Suprapubic skin (tissue), 4 donors: Measurements from ENCODE around the gene LAT.

Experiments used
- EP300 ChIP-seq: sonication (generic); formaldehyde crosslinking; IDR thresholded peaks from one replicate; pipeline ENCODE4 v1.6.1; 2017; ENCODE audit warnings: antibody characterized with exemption
- POLR2A ChIP-seq, 2 donors: fragments of 450-650 bp; IDR thresholded peaks; one replicate each; pipeline ENCODE4 v1.6.1; 2017; ENCODE audit warnings: antibody characterized with exemption in 2 of 2, mild to moderate bottlenecking in 2 of 2, moderate library complexity in 2 of 2
- POLR2AphosphoS5 ChIP-seq, 3 donors: sonication (generic); formaldehyde crosslinking; IDR thresholded peaks; one replicate each; pipeline ENCODE4 v1.6.1; 2017; ENCODE audit warnings: antibody characterized with exemption in 3 of 3
- TF ChIP-seq, protein P1 (sequence below), 2 donors: fragments of 200-600 bp in 1 of 2; fragments of 450-650 bp in 1 of 2; sonication (generic) in 1 of 2; IDR thresholded peaks; one replicate each; pipeline ENCODE4 v1.5.1; 2016 to 2019; ENCODE audit warnings: antibody characterized with exemption in 2 of 2, mild to moderate bottlenecking in 1 of 2, moderate library complexity in 1 of 2

DNA sequence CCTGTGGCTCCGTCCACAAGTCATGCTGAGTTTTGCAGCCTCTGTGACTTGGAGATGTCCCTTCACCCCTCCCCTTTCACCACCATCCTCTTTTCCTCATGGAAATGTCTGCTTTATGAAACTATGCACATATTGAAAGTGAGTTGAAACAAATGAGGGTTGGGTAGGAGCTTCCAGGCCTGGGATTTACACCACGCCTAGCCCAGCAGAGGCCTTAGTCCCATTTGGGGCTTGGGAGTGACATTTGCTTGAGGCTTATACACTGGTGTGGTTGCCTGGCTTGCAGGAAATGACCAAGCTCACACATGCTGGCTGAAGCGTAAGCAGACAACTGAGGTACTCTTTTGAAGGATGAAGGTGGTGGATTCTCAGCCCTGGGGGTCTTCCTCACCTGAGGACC, 20.8 kb upstream of the LAT start:
- no peak for TF ChIP-seq EP300
- TF ChIP-seq, protein P1, sequence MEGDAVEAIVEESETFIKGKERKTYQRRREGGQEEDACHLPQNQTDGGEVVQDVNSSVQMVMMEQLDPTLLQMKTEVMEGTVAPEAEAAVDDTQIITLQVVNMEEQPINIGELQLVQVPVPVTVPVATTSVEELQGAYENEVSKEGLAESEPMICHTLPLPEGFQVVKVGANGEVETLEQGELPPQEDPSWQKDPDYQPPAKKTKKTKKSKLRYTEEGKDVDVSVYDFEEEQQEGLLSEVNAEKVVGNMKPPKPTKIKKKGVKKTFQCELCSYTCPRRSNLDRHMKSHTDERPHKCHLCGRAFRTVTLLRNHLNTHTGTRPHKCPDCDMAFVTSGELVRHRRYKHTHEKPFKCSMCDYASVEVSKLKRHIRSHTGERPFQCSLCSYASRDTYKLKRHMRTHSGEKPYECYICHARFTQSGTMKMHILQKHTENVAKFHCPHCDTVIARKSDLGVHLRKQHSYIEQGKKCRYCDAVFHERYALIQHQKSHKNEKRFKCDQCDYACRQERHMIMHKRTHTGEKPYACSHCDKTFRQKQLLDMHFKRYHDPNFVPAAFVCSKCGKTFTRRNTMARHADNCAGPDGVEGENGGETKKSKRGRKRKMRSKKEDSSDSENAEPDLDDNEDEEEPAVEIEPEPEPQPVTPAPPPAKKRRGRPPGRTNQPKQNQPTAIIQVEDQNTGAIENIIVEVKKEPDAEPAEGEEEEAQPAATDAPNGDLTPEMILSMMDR (IDR thresholded peaks at IDR 0.05): no peak
- TF ChIP-seq POLR2A (IDR thresholded peaks at IDR 0.05): no peak
- TF ChIP-seq POLR2AphosphoS5 (IDR thresholded peaks at IDR 0.05): no peak
